Measurements from ENCODE around the gene SINHCAF. TPM values are rescaled to one million over a fixed set of nuclear protein-coding genes. Genes with fewer than 3 reads are reported as not detected.

SINHCAF gene
- total RNA-seq, 6 donors from 2014 or later = 26.2 to 96.9 (median 42.0) TPM

- no peak overlapping the region for H3K27ac ChIP-seq
- H3K27me3 ChIP-seq = no peaks in the 10 kb centered on the region
- 76 to 88% methylated on average over 5 to 6 of the region's 6 CpGs for WGBS, 2 donors
- H3K9me3 ChIP-seq = no peaks in the 10 kb centered on the region
- no peak for TF ChIP-seq POLR2AphosphoS5 (IDR thresholded peaks at IDR 0.05)
- no peak for TF ChIP-seq EP300 (IDR thresholded peaks at IDR 0.05)
- no peak for TF ChIP-seq CTCF (IDR thresholded peaks at IDR 0.05)
- TF ChIP-seq POLR2A (IDR thresholded peaks at IDR 0.05) = no peak
- no peaks in the 10 kb centered on the region for H3K36me3 ChIP-seq
- H3K4me3 ChIP-seq = no peak overlapping the region
- DNase-seq (peak in 1 of 2 donors; percentile 36), ATAC-seq (ENCODE audit: low FRiP score in 2 of 2) (no peak)
- no peaks in the 10 kb centered on the region for H3K4me1 ChIP-seq
These were observed 75.8 kb downstream of the SINHCAF start for GRCh38 chr12:31250179-31250578.

- H3K4me3 ChIP-seq = no peak overlapping the region
- TF ChIP-seq EP300 (IDR thresholded peaks at IDR 0.05) (no peak), POLR2AphosphoS5 (IDR thresholded peaks at IDR 0.05) (no peak), CTCF (IDR thresholded peaks at IDR 0.05) (no peak), POLR2A (IDR thresholded peaks at IDR 0.05) (no peak)
- H3K36me3 ChIP-seq = no peaks in the 10 kb centered on the region
- DNase-seq = no peak
- no peaks in the 10 kb centered on the region for H3K27me3 ChIP-seq
- H3K4me1 ChIP-seq = no peaks in the 10 kb centered on the region
- 48 to 52% methylated on average over 3 of the region's 3 CpGs for WGBS, 2 donors
- ATAC-seq (ENCODE audit: low FRiP score in 2 of 2) = no peak
- H3K9me3 ChIP-seq = no peaks in the 10 kb centered on the region
- no peak overlapping the region for H3K27ac ChIP-seq
These were observed 76.6 kb downstream of the SINHCAF start for GRCh38 chr12:31249356-31249755.

- H3K27me3 ChIP-seq = no peaks in the 10 kb centered on the region
- no peaks in the 10 kb centered on the region for H3K36me3 ChIP-seq
- ATAC-seq (ENCODE audit: low FRiP score in 2 of 2) (no peak), DNase-seq (no peak)
- no peaks in the 10 kb centered on the region for H3K9me3 ChIP-seq
- H3K4me1 ChIP-seq = no peaks in the 10 kb centered on the region
- 98 to 100% methylated on average over 2 of the region's 2 CpGs for WGBS, 2 donors
- no peak overlapping the region for H3K4me3 ChIP-seq
- no peak overlapping the region for H3K27ac ChIP-seq
- TF ChIP-seq EP300 (IDR thresholded peaks at IDR 0.05) (no peak), POLR2AphosphoS5 (IDR thresholded peaks at IDR 0.05) (no peak), POLR2A (IDR thresholded peaks at IDR 0.05) (no peak), CTCF (IDR thresholded peaks at IDR 0.05) (no peak)
These were observed 77.1 kb downstream of the SINHCAF start for GRCh38 chr12:31248815-31249214.

GRCh38 chr12:31248337-31248736 is 77.6 kb downstream of the SINHCAF start:
- WGBS, 2 donors = 80 to 95% methylated on average over 6 of the region's 6 CpGs
- DNase-seq = no peak

GRCh38 chr12:31246470-31246850 is 79.5 kb downstream of the SINHCAF start:
- H3K4me1 ChIP-seq = no peaks in the 10 kb centered on the region
- ATAC-seq (ENCODE audit: low FRiP score in 2 of 2) (no peak), DNase-seq (no peak)
- H3K9me3 ChIP-seq = no peaks in the 10 kb centered on the region
- H3K27ac ChIP-seq = no peak overlapping the region
- H3K4me3 ChIP-seq = no peak overlapping the region
- TF ChIP-seq EP300 (IDR thresholded peaks at IDR 0.05) (no peak), CTCF (IDR thresholded peaks at IDR 0.05) (no peak), POLR2A (IDR thresholded peaks at IDR 0.05) (no peak), POLR2AphosphoS5 (IDR thresholded peaks at IDR 0.05) (no peak)
- 66 to 75% methylated on average over 10 of the region's 10 CpGs for WGBS, 2 donors
- no peaks in the 10 kb centered on the region for H3K27me3 ChIP-seq
- no peaks in the 10 kb centered on the region for H3K36me3 ChIP-seq

More at GRCh38 chr12:31248337-31248736, 77.6 kb downstream of the SINHCAF start:
- H3K4me1 ChIP-seq = no peaks in the 10 kb centered on the region
- H3K4me3 ChIP-seq = no peak overlapping the region
- no peak for ATAC-seq (ENCODE audit: low FRiP score in 2 of 2)
- no peaks in the 10 kb centered on the region for H3K36me3 ChIP-seq
- H3K9me3 ChIP-seq = no peaks in the 10 kb centered on the region
- no peak overlapping the region for H3K27ac ChIP-seq
- no peaks in the 10 kb centered on the region for H3K27me3 ChIP-seq
- no peak for TF ChIP-seq EP300 (IDR thresholded peaks at IDR 0.05)
- no peak for TF ChIP-seq POLR2AphosphoS5 (IDR thresholded peaks at IDR 0.05)
- no peak for TF ChIP-seq POLR2A (IDR thresholded peaks at IDR 0.05)
